H1 (cell line): Measurements from ENCODE around the gene PHTF2. TPM values are rescaled to one million over a fixed set of nuclear protein-coding genes. Genes with fewer than 3 reads are reported as not detected.

Experiments
- JUN ChIP-seq: IDR thresholded peaks from 2 replicates; pipeline ENCODE4 v1.6.1; 2011; ENCODE audit warnings: low read depth, mild to moderate bottlenecking, improper control_type of control experiment, low read length
- MAFK ChIP-seq: IDR thresholded peaks from 2 replicates; pipeline ENCODE4 v1.6.1; 2012; ENCODE audit warnings: low read depth, mild to moderate bottlenecking, improper control_type of control experiment, low read length
- POU5F1 ChIP-seq: IDR thresholded peaks from 2 replicates; pipeline ENCODE4 v1.6.1; 2011; ENCODE audit warnings: low read depth, mild to moderate bottlenecking, low read length, moderate library complexity
- RAD21 ChIP-seq, 2 experiments: IDR thresholded peaks in 1 of 2; conservative IDR thresholded peaks in 1 of 2; 2 replicates each; pipeline ENCODE4 v1.6.1; 2011; ENCODE audit warnings: low read depth in 2 of 2, low read length in 2 of 2, improper control_type of control experiment in 1 of 2, inconsistent platforms in 1 of 2, mild to moderate bottlenecking in 1 of 2, moderate library complexity in 1 of 2
- SIX5 ChIP-seq: IDR thresholded peaks from 2 replicates; pipeline ENCODE4 v1.6.1; 2011; ENCODE audit warnings: mild to moderate bottlenecking, low read depth, low read length
- SP2 ChIP-seq: IDR thresholded peaks from 2 replicates; pipeline ENCODE4 v1.6.1; 2012; ENCODE audit warnings: mild to moderate bottlenecking, low read length, inconsistent platforms
- TCF12 ChIP-seq: IDR thresholded peaks from 2 replicates; pipeline ENCODE4 v1.6.1; 2011; ENCODE audit warnings: low read depth, mild to moderate bottlenecking, low read length
- polyA plus RNA-seq, 7 experiments: library from polyadenylated mRNA; depleted of rRNA in 3 of 7; stranded (reverse) in 5 of 7; unstranded in 2 of 7; fragments of >200 nt in 5 of 7; fragments of 200-250 nt in 2 of 7; gene quantifications; 1 replicate in 5 of 7; 2 replicates in 1 of 7; 4 replicates in 1 of 7; pipeline versions ENCODE4 v1.2.1 to v1.2.3, GENCODE V29; 2011 to 2013; ENCODE audit warnings: missing spikeins in 2 of 7, mixed read lengths in 2 of 7
- total RNA-seq: library from RNA; stranded (reverse); fragmentation: NEBNext Ultra II Directional; extraction: Animal tissue kit (Norgen Biotek cat#: 25700); gene quantifications from 2 replicates; pipeline ENCODE4 v1.2.1, GENCODE V29; 2021
- TF ChIP-seq, protein P1 (sequence below): fragments of 300-600 bp; sonication (generic); IDR thresholded peaks from 2 replicates; pipeline ENCODE4 v1.7.1; 2012; ENCODE audit warnings: low read length, moderate library complexity, mild to moderate bottlenecking, inconsistent platforms; ENCODE audit not compliant: insufficient replicate concordance

The PHTF2 gene
- total and polyA plus RNA-seq, 2 of the 8 experiments (the other 6 are each of a cell fraction or from before 2014, with no cell fraction given): 9.0 to 25.4 TPM

- TF ChIP-seq, protein P1, sequence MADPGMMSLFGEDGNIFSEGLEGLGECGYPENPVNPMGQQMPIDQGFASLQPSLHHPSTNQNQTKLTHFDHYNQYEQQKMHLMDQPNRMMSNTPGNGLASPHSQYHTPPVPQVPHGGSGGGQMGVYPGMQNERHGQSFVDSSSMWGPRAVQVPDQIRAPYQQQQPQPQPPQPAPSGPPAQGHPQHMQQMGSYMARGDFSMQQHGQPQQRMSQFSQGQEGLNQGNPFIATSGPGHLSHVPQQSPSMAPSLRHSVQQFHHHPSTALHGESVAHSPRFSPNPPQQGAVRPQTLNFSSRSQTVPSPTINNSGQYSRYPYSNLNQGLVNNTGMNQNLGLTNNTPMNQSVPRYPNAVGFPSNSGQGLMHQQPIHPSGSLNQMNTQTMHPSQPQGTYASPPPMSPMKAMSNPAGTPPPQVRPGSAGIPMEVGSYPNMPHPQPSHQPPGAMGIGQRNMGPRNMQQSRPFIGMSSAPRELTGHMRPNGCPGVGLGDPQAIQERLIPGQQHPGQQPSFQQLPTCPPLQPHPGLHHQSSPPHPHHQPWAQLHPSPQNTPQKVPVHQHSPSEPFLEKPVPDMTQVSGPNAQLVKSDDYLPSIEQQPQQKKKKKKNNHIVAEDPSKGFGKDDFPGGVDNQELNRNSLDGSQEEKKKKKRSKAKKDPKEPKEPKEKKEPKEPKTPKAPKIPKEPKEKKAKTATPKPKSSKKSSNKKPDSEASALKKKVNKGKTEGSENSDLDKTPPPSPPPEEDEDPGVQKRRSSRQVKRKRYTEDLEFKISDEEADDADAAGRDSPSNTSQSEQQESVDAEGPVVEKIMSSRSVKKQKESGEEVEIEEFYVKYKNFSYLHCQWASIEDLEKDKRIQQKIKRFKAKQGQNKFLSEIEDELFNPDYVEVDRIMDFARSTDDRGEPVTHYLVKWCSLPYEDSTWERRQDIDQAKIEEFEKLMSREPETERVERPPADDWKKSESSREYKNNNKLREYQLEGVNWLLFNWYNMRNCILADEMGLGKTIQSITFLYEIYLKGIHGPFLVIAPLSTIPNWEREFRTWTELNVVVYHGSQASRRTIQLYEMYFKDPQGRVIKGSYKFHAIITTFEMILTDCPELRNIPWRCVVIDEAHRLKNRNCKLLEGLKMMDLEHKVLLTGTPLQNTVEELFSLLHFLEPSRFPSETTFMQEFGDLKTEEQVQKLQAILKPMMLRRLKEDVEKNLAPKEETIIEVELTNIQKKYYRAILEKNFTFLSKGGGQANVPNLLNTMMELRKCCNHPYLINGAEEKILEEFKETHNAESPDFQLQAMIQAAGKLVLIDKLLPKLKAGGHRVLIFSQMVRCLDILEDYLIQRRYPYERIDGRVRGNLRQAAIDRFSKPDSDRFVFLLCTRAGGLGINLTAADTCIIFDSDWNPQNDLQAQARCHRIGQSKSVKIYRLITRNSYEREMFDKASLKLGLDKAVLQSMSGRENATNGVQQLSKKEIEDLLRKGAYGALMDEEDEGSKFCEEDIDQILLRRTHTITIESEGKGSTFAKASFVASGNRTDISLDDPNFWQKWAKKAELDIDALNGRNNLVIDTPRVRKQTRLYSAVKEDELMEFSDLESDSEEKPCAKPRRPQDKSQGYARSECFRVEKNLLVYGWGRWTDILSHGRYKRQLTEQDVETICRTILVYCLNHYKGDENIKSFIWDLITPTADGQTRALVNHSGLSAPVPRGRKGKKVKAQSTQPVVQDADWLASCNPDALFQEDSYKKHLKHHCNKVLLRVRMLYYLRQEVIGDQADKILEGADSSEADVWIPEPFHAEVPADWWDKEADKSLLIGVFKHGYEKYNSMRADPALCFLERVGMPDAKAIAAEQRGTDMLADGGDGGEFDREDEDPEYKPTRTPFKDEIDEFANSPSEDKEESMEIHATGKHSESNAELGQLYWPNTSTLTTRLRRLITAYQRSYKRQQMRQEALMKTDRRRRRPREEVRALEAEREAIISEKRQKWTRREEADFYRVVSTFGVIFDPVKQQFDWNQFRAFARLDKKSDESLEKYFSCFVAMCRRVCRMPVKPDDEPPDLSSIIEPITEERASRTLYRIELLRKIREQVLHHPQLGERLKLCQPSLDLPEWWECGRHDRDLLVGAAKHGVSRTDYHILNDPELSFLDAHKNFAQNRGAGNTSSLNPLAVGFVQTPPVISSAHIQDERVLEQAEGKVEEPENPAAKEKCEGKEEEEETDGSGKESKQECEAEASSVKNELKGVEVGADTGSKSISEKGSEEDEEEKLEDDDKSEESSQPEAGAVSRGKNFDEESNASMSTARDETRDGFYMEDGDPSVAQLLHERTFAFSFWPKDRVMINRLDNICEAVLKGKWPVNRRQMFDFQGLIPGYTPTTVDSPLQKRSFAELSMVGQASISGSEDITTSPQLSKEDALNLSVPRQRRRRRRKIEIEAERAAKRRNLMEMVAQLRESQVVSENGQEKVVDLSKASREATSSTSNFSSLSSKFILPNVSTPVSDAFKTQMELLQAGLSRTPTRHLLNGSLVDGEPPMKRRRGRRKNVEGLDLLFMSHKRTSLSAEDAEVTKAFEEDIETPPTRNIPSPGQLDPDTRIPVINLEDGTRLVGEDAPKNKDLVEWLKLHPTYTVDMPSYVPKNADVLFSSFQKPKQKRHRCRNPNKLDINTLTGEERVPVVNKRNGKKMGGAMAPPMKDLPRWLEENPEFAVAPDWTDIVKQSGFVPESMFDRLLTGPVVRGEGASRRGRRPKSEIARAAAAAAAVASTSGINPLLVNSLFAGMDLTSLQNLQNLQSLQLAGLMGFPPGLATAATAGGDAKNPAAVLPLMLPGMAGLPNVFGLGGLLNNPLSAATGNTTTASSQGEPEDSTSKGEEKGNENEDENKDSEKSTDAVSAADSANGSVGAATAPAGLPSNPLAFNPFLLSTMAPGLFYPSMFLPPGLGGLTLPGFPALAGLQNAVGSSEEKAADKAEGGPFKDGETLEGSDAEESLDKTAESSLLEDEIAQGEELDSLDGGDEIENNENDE: no peak
- TF ChIP-seq SIX5 (no peak), POU5F1 (no peak), TCF12 (no peak), RAD21 (IDR thresholded peaks at IDR 0.05 in 1 of 2, conservative IDR thresholded peaks at IDR 0.05 in 1 of 2; ENCODE audit: low read depth in 2 of 2, low read length in 2 of 2) (no peak), MAFK (no peak), SP2 (no peak), JUN (no peak)
These were observed 27.7 kb downstream of the PHTF2 start (continued) for GRCh38 chr7:77826300-77826699.
